GM18951 (cell line): ENCODE measurements around the gene OIT3.

Source experiments
- POLR2A ChIP-seq: IDR thresholded peaks from 4 replicates; pipeline ENCODE4 v1.6.1; 2011; ENCODE audit warnings: mild to moderate bottlenecking; ENCODE audit not compliant: insufficient read length, insufficient read depth; ENCODE audit errors: extremely low read depth
- in situ Hi-C: fragments of 300-500 bp; cut with MboI; formaldehyde crosslinking; loops from one replicate; pipeline ENCODE4 v1.12.0; 2022; ENCODE audit warnings: low sequenced_read_pairs, mixed read lengths, inconsistent platforms; ENCODE audit not compliant: unreplicated experiment

Gene OIT3

DNA sequence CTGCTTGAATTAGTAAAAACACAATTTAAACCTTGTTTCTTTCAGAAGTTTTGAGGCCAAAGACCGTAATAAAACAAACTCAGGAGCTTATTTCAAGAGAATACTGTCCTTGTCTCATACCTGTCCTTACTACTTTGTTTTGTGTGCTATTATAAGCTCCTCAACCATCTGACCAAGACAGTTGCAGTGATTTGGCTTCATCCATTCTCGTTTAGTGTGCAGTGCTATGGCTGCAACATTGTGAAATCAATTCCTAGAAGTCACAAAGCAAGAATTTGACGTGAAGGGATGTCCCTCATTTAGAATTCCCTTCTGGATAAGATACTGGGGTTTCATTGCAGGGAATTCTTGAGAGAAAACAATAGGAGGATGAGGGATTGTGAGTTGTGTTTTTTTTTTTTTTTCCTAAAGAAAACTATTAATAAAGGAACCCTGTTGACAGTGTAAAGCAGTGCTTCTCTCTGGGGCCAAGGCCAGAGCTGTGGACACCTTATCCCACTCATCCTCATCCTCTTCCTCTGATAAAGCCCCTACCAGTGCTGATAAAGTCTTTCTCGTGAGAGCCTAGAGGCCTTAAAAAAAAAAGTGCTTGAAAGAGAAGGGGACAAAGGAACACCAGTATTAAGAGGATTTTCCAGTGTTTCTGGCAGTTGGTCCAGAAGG lies at the start of gene OIT3:
Gene OIT3, plus strand, starts transcription at position 604 of the 663 bp plus-strand sequence. CDS start 60 bp downstream, outside the sequence.
- in situ Hi-C loops: no loop called here
- TF ChIP-seq POLR2A: no peak

DNA sequence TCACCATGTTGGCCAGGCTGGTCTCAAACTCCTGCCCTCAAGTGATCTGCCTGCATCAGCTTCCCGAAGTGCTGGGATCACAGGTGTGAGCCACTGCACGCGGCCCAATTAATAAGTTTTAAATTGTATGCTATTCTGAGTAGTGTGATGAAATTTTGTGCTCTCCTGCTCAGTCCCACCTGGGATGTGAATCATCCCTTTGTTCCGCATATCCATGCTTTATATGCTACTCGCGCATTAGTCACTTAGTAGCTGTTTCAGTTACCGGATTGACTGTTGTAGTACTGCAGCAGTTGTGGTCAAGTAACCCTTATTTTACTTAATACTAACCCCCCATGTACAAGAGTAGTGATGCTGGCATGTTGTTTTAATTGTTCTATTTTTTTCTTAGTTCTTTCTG lies 47.3 kb upstream of the OIT3 start:
- in situ Hi-C loops: no loop called here
- no peak for TF ChIP-seq POLR2A

GRCh38 chr10:72847681-72848080 lies 45.9 kb upstream of the OIT3 start:
- in situ Hi-C loops: no loop called here
- no peak for TF ChIP-seq POLR2A

GRCh38 chr10:72850861-72851260 lies 42.7 kb upstream of the OIT3 start:
- no peak for TF ChIP-seq POLR2A
- in situ Hi-C loops: no loop called here

- in situ Hi-C loops: no loop called here
- no peak for TF ChIP-seq POLR2A
Measured at GRCh38 chr10:72851509-72851908, 42.0 kb upstream of the OIT3 start.

GRCh38 chr10:72852508-72852907 lies 41.0 kb upstream of the OIT3 start:
- no peak for TF ChIP-seq POLR2A
- in situ Hi-C loops: no loop called here

GRCh38 chr10:72855129-72855528 lies 38.4 kb upstream of the OIT3 start:
- in situ Hi-C loops: no loop called here
- no peak for TF ChIP-seq POLR2A

GRCh38 chr10:72855790-72856189 lies 37.7 kb upstream of the OIT3 start:
- in situ Hi-C loops: no loop called here
- TF ChIP-seq POLR2A: no peak

DNA sequence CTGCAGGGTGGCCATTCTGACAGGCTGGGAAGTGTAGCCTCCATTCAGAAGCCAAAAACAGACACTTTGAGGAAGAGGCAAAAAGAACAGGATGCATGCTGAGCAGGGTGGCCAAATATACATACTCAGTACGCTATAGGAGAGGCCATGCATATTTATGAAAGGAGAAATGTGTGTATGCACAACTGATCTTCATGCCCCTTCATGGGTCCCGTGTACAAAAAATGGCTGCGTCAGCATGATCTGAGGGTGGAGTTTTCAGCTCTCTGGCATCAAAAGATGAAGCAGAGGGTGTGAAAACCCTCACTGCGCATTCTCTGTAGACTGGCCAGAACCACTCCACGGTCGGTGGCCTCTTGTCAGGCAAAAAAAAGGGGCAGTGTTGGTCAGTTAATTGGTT lies 35.5 kb upstream of the OIT3 start:
- in situ Hi-C loops: no loop called here
- no peak for TF ChIP-seq POLR2A

GRCh38 chr10:72862957-72863356 lies 30.6 kb upstream of the OIT3 start:
- TF ChIP-seq POLR2A: no peak
- in situ Hi-C loops: no loop called here

- in situ Hi-C loops: loop anchor here (10.0 kb wide), 1 partner anchor 511 kb away; no protein-coding TSS in a partner anchor
Measured at GRCh38 chr10:72875250-72876055, 18.1 kb upstream of the OIT3 start.

GRCh38 chr10:72879245-72879644 lies 14.3 kb upstream of the OIT3 start:
- no peak for TF ChIP-seq POLR2A
- in situ Hi-C loops: loop anchor here (10.0 kb wide), 1 partner anchor 514 kb away; no protein-coding TSS in a partner anchor

More at GRCh38 chr10:72875250-72876055, 18.1 kb upstream of the OIT3 start:
- no peak for TF ChIP-seq POLR2A

DNA sequence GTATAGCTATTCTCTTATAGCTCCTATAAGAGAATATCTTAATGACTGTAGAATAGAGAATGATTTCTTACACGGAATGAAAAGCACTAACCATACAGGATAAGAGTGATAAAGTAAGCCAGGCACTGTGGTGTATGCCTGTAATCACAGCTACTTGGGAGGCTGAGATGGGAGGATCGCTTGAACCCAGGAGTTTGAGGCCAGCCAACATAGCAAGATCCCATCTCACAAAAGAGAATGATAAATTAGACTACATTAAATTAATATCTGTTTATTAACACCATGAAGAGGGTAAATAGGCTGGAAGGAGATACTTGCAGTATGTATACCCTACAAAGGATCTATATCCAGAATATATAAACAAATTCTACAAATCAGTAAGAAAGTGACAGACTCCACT lies 12.2 kb upstream of the OIT3 start:
- in situ Hi-C loops: no loop called here
- TF ChIP-seq POLR2A: no peak

DNA sequence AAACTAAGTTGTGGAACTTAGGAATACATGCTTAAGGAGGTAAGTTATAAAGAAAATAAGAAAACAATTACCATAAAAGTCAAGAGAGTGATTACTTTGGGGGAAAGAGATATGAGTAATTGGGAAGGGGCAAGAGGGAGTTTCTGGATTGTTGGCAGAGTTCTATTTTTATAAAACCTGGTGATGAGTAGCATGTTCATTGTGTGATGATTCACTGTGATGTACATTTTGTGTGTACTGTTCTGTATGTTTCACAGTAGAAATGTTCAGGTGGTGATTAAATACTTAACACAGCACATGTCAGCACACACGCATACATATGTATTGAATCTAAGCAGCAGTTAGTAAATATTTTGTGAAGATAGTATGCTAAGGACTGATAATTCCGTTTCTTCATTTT lies 9.7 kb upstream of the OIT3 start:
- no peak for TF ChIP-seq POLR2A
- in situ Hi-C loops: no loop called here
